HEK293T (cell line): ENCODE results near the gene ACTN2.

ENCODE experiments used
- ARNT ChIP-seq: fragments of 450-650 bp; IDR thresholded peaks from 2 replicates; pipeline ENCODE4 v1.6.1; 2017; ENCODE audit warnings: mild to moderate bottlenecking
- BHLHE40 ChIP-seq: fragments of 450-650 bp; IDR thresholded peaks from 2 replicates; pipeline ENCODE4 v1.6.1; 2016; ENCODE audit warnings: mild to moderate bottlenecking, moderate library complexity, borderline replicate concordance
- CTBP1 ChIP-seq: fragments of 450-650 bp; IDR thresholded peaks from 2 replicates; pipeline ENCODE4 v1.6.1; 2016; ENCODE audit warnings: borderline replicate concordance
- ELF4 ChIP-seq: fragments of 450-650 bp; IDR thresholded peaks from 2 replicates; pipeline ENCODE4 v1.6.1; 2017; ENCODE audit warnings: antibody characterized with exemption
- FOXA1 ChIP-seq: fragments of 450-650 bp; IDR thresholded peaks from 2 replicates; pipeline ENCODE4 v1.6.1; 2016; ENCODE audit warnings: mild to moderate bottlenecking
- FOXM1 ChIP-seq: fragments of 450-650 bp; IDR thresholded peaks from 2 replicates; pipeline ENCODE4 v1.6.1; 2017; ENCODE audit warnings: mild to moderate bottlenecking, borderline replicate concordance
- HDGF ChIP-seq: fragments of 450-650 bp; IDR thresholded peaks from 2 replicates; pipeline ENCODE4 v1.6.1; 2017; ENCODE audit warnings: antibody characterized with exemption, borderline replicate concordance
- L3MBTL2 ChIP-seq: fragments of 450-650 bp; conservative IDR thresholded peaks from 2 replicates; pipeline ENCODE4 v1.6.1; 2016; ENCODE audit warnings: mild to moderate bottlenecking
- LEF1 ChIP-seq: fragments of 450-650 bp; IDR thresholded peaks from 2 replicates; pipeline ENCODE4 v1.6.1; 2017; ENCODE audit warnings: mild to moderate bottlenecking, borderline replicate concordance
- NFRKB ChIP-seq: fragments of 450-650 bp; IDR thresholded peaks from 2 replicates; pipeline ENCODE4 v1.6.1; 2016; ENCODE audit warnings: mild to moderate bottlenecking, moderate library complexity
- PKNOX1 ChIP-seq: fragments of 450-650 bp; IDR thresholded peaks from 2 replicates; pipeline ENCODE4 v1.6.1; 2016
- SP1 ChIP-seq: fragments of 450-650 bp; IDR thresholded peaks from 2 replicates; pipeline ENCODE4 v1.6.1; 2017
- SUZ12 ChIP-seq: fragments of 450-650 bp; IDR thresholded peaks from 2 replicates; pipeline ENCODE4 v1.6.1; 2016; ENCODE audit warnings: mild to moderate bottlenecking
- TARDBP ChIP-seq: fragments of 450-650 bp; IDR thresholded peaks from 2 replicates; pipeline ENCODE4 v1.6.1; 2016

DNA sequence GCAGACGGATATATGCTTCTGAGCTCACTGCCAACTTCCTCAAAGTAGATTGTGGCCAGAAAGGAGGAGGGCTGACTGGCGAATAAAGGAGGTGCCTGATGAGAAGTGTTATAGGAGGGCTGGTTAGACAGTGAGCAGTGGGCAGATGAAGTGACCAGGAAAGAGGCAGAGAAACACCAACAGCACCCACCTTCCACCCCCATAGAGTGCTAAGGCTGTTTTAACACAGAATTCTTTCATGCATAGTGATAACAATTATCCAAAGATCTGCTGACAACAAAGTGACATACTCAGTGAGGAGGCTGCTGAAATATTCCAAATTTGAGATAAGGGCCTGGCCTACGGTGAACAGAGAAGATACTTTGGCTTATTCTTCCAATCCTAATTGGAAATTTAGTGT is 87.6 kb downstream of the ACTN2 start:
- TF ChIP-seq FOXM1 = no peak
- no peak for TF ChIP-seq CTBP1
- TF ChIP-seq L3MBTL2 = no peak
- TF ChIP-seq BHLHE40 = no peak
- no peak for TF ChIP-seq NFRKB
- TF ChIP-seq SP1 = no peak
- no peak for TF ChIP-seq SUZ12
- no peak for TF ChIP-seq ELF4
- no peak for TF ChIP-seq TARDBP
- no peak for TF ChIP-seq LEF1
- no peak for TF ChIP-seq HDGF
- no peak for TF ChIP-seq FOXA1
- TF ChIP-seq ARNT = no peak
- no peak for TF ChIP-seq PKNOX1
